Naive thymus-derived CD8-positive, alpha-beta T cell (primary cell): ENCODE measurements around the gene TRIM71. TPM values are rescaled to one million over a fixed set of nuclear protein-coding genes. Genes with fewer than 3 reads are reported as not detected.

ENCODE experiments used
- ATAC-seq, 2 donors: fragments of 150-1000 bp; cut with Tn5 transposase in 1 of 2; sonication (Bioruptor Pico), chemical (Tn5 transposase) in 1 of 2; 1 replicate in 1 of 2; 2 replicates in 1 of 2; pipeline ENCODE4 v1.10.0; 2021; ENCODE audit warnings: mild to moderate bottlenecking in 2 of 2, moderate library complexity in 2 of 2
- POLR2A ChIA-PET: fragments of 350-600 bp; sonication (Branson Sonifier 250); formaldehyde crosslinking; loops from one replicate; lab custom pipeline; 2021; ENCODE audit warnings: antibody characterized with exemption; lab: Charles Lee
- DNase-seq, 10 donors: peaks; one replicate each; pipeline versions ENCODE4 v3.0.0 to v3.0.0-alpha.2; 2020 to 2022
- H3K27ac Mint-ChIP-seq, 10 donors: one replicate each; pipeline ENCODE4 v1.8.0; 2020 to 2022; ENCODE audit warnings: mild to moderate bottlenecking in 10 of 10, mixed read lengths in 10 of 10, moderate library complexity in 4 of 10, inconsistent platforms in 1 of 10
- H3K27me3 Mint-ChIP-seq, 5 donors: one replicate each; pipeline ENCODE4 v1.8.0; 2021 to 2022; ENCODE audit warnings: mixed read lengths in 5 of 5
- H3K36me3 Mint-ChIP-seq, 3 donors: one replicate each; pipeline ENCODE4 v1.8.0; 2020 to 2022; ENCODE audit warnings: mixed read lengths in 3 of 3, mild to moderate bottlenecking in 2 of 3, inconsistent platforms in 1 of 3
- H3K4me1 Mint-ChIP-seq, 4 donors: one replicate each; pipeline ENCODE4 v1.8.0; 2021 to 2022; ENCODE audit warnings: mixed read lengths in 4 of 4
- H3K4me3 Mint-ChIP-seq, 10 donors: one replicate each; pipeline ENCODE4 v1.8.0; 2020 to 2022; ENCODE audit warnings: mild to moderate bottlenecking in 10 of 10, mixed read lengths in 10 of 10, moderate library complexity in 6 of 10, inconsistent platforms in 1 of 10
- H3K9me3 Mint-ChIP-seq, 9 donors: one replicate each; pipeline ENCODE4 v1.8.0; 2020 to 2022; ENCODE audit warnings: mixed read lengths in 9 of 9, mild to moderate bottlenecking in 3 of 9, inconsistent platforms in 1 of 9, moderate library complexity in 1 of 9
- polyA plus RNA-seq, 3 donors: library from polyadenylated mRNA; unstranded; fragments of 300-500 nt; fragmentation: Illumina TruSeq; gene quantifications; one replicate each; pipeline ENCODE4 v1.2.3, GENCODE V29; 2021
- total RNA-seq, 8 experiments: library from RNA in 2 of 8; stranded (reverse) in 2 of 8; gene quantifications; one replicate each; pipeline ENCODE4 v1.2.3 and lab custom pipeline; 2021 to 2026

Gene TRIM71
- total and polyA plus RNA-seq, 5 experiments from 2014 or later = not detected

- Mint-ChIP-seq H3K36me3 (no peaks in the 10 kb centered on the region), H3K27me3 (peaks cover 0 to 3% (median 0%) of the 10 kb centered on the region in 5 donors), H3K4me1 (peaks cover 6 to 13% (median 10%) of the 10 kb centered on the region in 4 donors), H3K4me3 (no peak overlapping the region), H3K9me3 (no peaks in the 10 kb centered on the region), H3K27ac (peak overlapping the region in 1 of 10 donors; percentile 59)
- ATAC-seq (no peak), DNase-seq (no peak)
- POLR2A ChIA-PET = no interaction called here
Measured at GRCh38 chr3:32881624-32882023, 63.8 kb downstream of the TRIM71 start.

GRCh38 chr3:32882189-32882588, 64.4 kb downstream of the TRIM71 start:
- ATAC-seq (no peak), DNase-seq (no peak)
- POLR2A ChIA-PET = no interaction called here
- H3K4me3 Mint-ChIP-seq = no peak overlapping the region
- no peaks in the 10 kb centered on the region for H3K36me3 Mint-ChIP-seq
- H3K4me1 Mint-ChIP-seq = peaks cover 6 to 13% (median 10%) of the 10 kb centered on the region in 4 donors
- H3K27me3 Mint-ChIP-seq = peaks cover 0 to 3% (median 0%) of the 10 kb centered on the region in 5 donors
- peak overlapping the region in 1 of 10 donors; percentile 59 for H3K27ac Mint-ChIP-seq
- no peaks in the 10 kb centered on the region for H3K9me3 Mint-ChIP-seq

- Mint-ChIP-seq H3K9me3 (no peaks in the 10 kb centered on the region), H3K27me3 (peaks cover 0 to 3% (median 0%) of the 10 kb centered on the region in 5 donors), H3K4me3 (peak overlapping the region in 5 of 10 donors; percentile 8 to 35 (median 27)), H3K36me3 (no peaks in the 10 kb centered on the region), H3K4me1 (peaks cover 6 to 13% (median 10%) of the 10 kb centered on the region in 4 donors), H3K27ac (peak overlapping the region in 3 of 10 donors; percentile 15 to 87 (median 35))
- ATAC-seq = peak in 1 of 2 donors; percentile 38
- peak in 2 of 10 donors; percentile 10 to 24 for DNase-seq
- POLR2A ChIA-PET = no interaction called here
Measured at GRCh38 chr3:32882603-32883025, 64.8 kb downstream of the TRIM71 start.

- POLR2A ChIA-PET = interaction anchor here (0.6 kb wide), 1 partner anchor 141 kb away, joined by 5 read pairs; no protein-coding TSS in a partner anchor
- no peak for DNase-seq
- Mint-ChIP-seq H3K9me3 (no peaks in the 10 kb centered on the region), H3K4me1 (peaks cover 6 to 13% (median 10%) of the 10 kb centered on the region in 4 donors), H3K4me3 (no peak overlapping the region), H3K27me3 (peaks cover 0 to 3% (median 0%) of the 10 kb centered on the region in 5 donors), H3K36me3 (no peaks in the 10 kb centered on the region), H3K27ac (no peak overlapping the region)
- no peak for ATAC-seq
Measured at GRCh38 chr3:32883817-32884216, 66.0 kb downstream of the TRIM71 start.

- H3K4me1 Mint-ChIP-seq = peaks cover 6 to 13% (median 10%) of the 10 kb centered on the region in 4 donors
- POLR2A ChIA-PET = no interaction called here
- no peak overlapping the region for H3K27ac Mint-ChIP-seq
- no peak for ATAC-seq
- H3K9me3 Mint-ChIP-seq = no peaks in the 10 kb centered on the region
- no peak overlapping the region for H3K4me3 Mint-ChIP-seq
- H3K36me3 Mint-ChIP-seq = no peaks in the 10 kb centered on the region
- no peak for DNase-seq
- peaks cover 0 to 3% (median 0%) of the 10 kb centered on the region in 5 donors for H3K27me3 Mint-ChIP-seq
Measured at GRCh38 chr3:32884591-32884990, 66.8 kb downstream of the TRIM71 start.

- H3K27ac Mint-ChIP-seq = no peak overlapping the region
- POLR2A ChIA-PET = no interaction called here
- no peak overlapping the region for H3K4me3 Mint-ChIP-seq
- H3K9me3 Mint-ChIP-seq = no peaks in the 10 kb centered on the region
- no peak for DNase-seq
- H3K4me1 Mint-ChIP-seq = peaks cover 6 to 13% (median 10%) of the 10 kb centered on the region in 4 donors
- H3K27me3 Mint-ChIP-seq = peaks cover 0 to 3% (median 0%) of the 10 kb centered on the region in 5 donors
- H3K36me3 Mint-ChIP-seq = no peaks in the 10 kb centered on the region
- no peak for ATAC-seq
Measured at GRCh38 chr3:32885283-32885901, 67.6 kb downstream of the TRIM71 start.

- peaks cover 6 to 13% (median 10%) of the 10 kb centered on the region in 4 donors for H3K4me1 Mint-ChIP-seq
- H3K9me3 Mint-ChIP-seq = no peaks in the 10 kb centered on the region
- no peaks in the 10 kb centered on the region for H3K36me3 Mint-ChIP-seq
- POLR2A ChIA-PET = no interaction called here
- DNase-seq = no peak
- H3K27me3 Mint-ChIP-seq = peaks cover 0 to 3% (median 0%) of the 10 kb centered on the region in 5 donors
- no peak overlapping the region for H3K4me3 Mint-ChIP-seq
- H3K27ac Mint-ChIP-seq = no peak overlapping the region
- ATAC-seq = no peak
Measured at GRCh38 chr3:32886296-32886695, 68.5 kb downstream of the TRIM71 start.

GRCh38 chr3:32886911-32887310, 69.1 kb downstream of the TRIM71 start:
- no peak overlapping the region for H3K27ac Mint-ChIP-seq
- H3K27me3 Mint-ChIP-seq = peaks cover 0 to 4% (median 0%) of the 10 kb centered on the region in 5 donors
- no peaks in the 10 kb centered on the region for H3K36me3 Mint-ChIP-seq
- H3K4me3 Mint-ChIP-seq = no peak overlapping the region
- ATAC-seq = no peak
- H3K9me3 Mint-ChIP-seq = no peaks in the 10 kb centered on the region
- no peak for DNase-seq
- peaks cover 6 to 13% (median 10%) of the 10 kb centered on the region in 4 donors for H3K4me1 Mint-ChIP-seq
- POLR2A ChIA-PET = no interaction called here

GRCh38 chr3:32888739-32889138, 70.9 kb downstream of the TRIM71 start:
- no peaks in the 10 kb centered on the region for H3K9me3 Mint-ChIP-seq
- H3K27me3 Mint-ChIP-seq = peaks cover 0 to 14% (median 3%) of the 10 kb centered on the region in 5 donors
- ATAC-seq = no peak

GRCh38 chr3:32890420-32891276, 72.9 kb downstream of the TRIM71 start:
- no peaks in the 10 kb centered on the region for H3K36me3 Mint-ChIP-seq
- ATAC-seq (no peak), DNase-seq (no peak)
- no peak overlapping the region for H3K27ac Mint-ChIP-seq
- no peaks in the 10 kb centered on the region for H3K9me3 Mint-ChIP-seq
- H3K4me1 Mint-ChIP-seq = no peaks in the 10 kb centered on the region
- POLR2A ChIA-PET = no interaction called here
- H3K4me3 Mint-ChIP-seq = no peak overlapping the region
- peaks cover 0 to 30% (median 4%) of the 10 kb centered on the region in 5 donors for H3K27me3 Mint-ChIP-seq

More at GRCh38 chr3:32888739-32889138, 70.9 kb downstream of the TRIM71 start:
- H3K36me3 Mint-ChIP-seq = no peaks in the 10 kb centered on the region
- no peak overlapping the region for H3K27ac Mint-ChIP-seq
- no peak for DNase-seq
- POLR2A ChIA-PET = no interaction called here
- H3K4me1 Mint-ChIP-seq = no peaks in the 10 kb centered on the region
- no peak overlapping the region for H3K4me3 Mint-ChIP-seq

- Mint-ChIP-seq H3K36me3 (no peaks in the 10 kb centered on the region), H3K4me1 (no peaks in the 10 kb centered on the region), H3K27ac (no peak overlapping the region), H3K9me3 (no peaks in the 10 kb centered on the region), H3K4me3 (no peak overlapping the region), H3K27me3 (peaks cover 1 to 30% (median 3%) of the 10 kb centered on the region in 5 donors)
- ATAC-seq = no peak
- DNase-seq = no peak
- POLR2A ChIA-PET = no interaction called here
Measured at GRCh38 chr3:32891365-32891764, 73.6 kb downstream of the TRIM71 start.

- ATAC-seq (no peak), DNase-seq (no peak)
- no peaks in the 10 kb centered on the region for H3K36me3 Mint-ChIP-seq
- POLR2A ChIA-PET = no interaction called here
- no peak overlapping the region for H3K4me3 Mint-ChIP-seq
- H3K9me3 Mint-ChIP-seq = no peaks in the 10 kb centered on the region
- H3K27me3 Mint-ChIP-seq = peaks cover 3 to 30% (median 5%) of the 10 kb centered on the region in 5 donors
- H3K27ac Mint-ChIP-seq = no peak overlapping the region
- H3K4me1 Mint-ChIP-seq = no peaks in the 10 kb centered on the region
Measured at GRCh38 chr3:32892625-32893598, 75.1 kb downstream of the TRIM71 start.
